Caco-2 (cell line): ENCODE measurements around the gene SPRED2. TPM values are rescaled to one million over a fixed set of nuclear protein-coding genes. Genes with fewer than 3 reads are reported as not detected.

Experiments used
- BruUV-seq: library from RNA; stranded (reverse); fragments of 400-500 nt; replicated peaks from 2 replicates; lab custom pipeline; 2021; lab: Mats Ljungman, UMichigan
- CTCF ChIA-PET: fragments of 300-600 bp; sonication (Branson Sonifier 250); formaldehyde crosslinking; loops from one replicate; lab custom pipeline; 2022; ENCODE audit warnings: antibody characterized with exemption; lab: Charles Lee
- POLR2A ChIA-PET: fragments of 300-600 bp; sonication (Branson Sonifier 250); formaldehyde crosslinking; loops from one replicate; lab custom pipeline; 2022; ENCODE audit warnings: antibody characterized with exemption; lab: Charles Lee
- DNase-seq, 2 experiments: peaks; one replicate each; pipeline versions ENCODE4 v3.0.0 to v3.0.0-alpha.2; 2020 to 2022
- H3K27me3 ChIP-seq: replicated peaks from 2 replicates; pipeline ENCODE4 v1.6.0; 2011; ENCODE audit warnings: low read length; ENCODE audit not compliant: control insufficient read depth, insufficient read depth
- H3K36me3 ChIP-seq: 2 replicates; pipeline ENCODE4 v1.5.1; 2011; ENCODE audit warnings: low read length; ENCODE audit not compliant: control insufficient read depth, insufficient read depth
- H3K4me1 ChIP-seq: fragments of 250-450 bp; sonication (Bioruptor Pico); 2 replicates; pipeline ENCODE4 v1.5.1; 2020; ENCODE audit warnings: mild to moderate bottlenecking
- H3K4me3 ChIP-seq: 2 replicates; pipeline ENCODE4 v1.5.1; 2011; ENCODE audit warnings: low read depth, mild to moderate bottlenecking, control low read depth, low read length
- H3K9me3 ChIP-seq: fragments of 250-450 bp; sonication (Bioruptor Pico); 2 replicates; pipeline ENCODE4 v1.5.1; 2020; ENCODE audit warnings: mild to moderate bottlenecking, moderate library complexity
- H3K27ac Mint-ChIP-seq: one replicate; pipeline ENCODE4 v1.8.0; 2022; ENCODE audit warnings: mixed read lengths; ENCODE audit not compliant: unreplicated experiment
- H3K27me3 Mint-ChIP-seq: one replicate; pipeline ENCODE4 v1.8.0; 2022; ENCODE audit warnings: mixed read lengths; ENCODE audit not compliant: insufficient read depth, unreplicated experiment
- H3K36me3 Mint-ChIP-seq: one replicate; pipeline ENCODE4 v1.8.0; 2022; ENCODE audit warnings: mild to moderate bottlenecking, mixed read lengths; ENCODE audit not compliant: insufficient read depth, unreplicated experiment
- H3K4me1 Mint-ChIP-seq: one replicate; pipeline ENCODE4 v1.8.0; 2022; ENCODE audit warnings: low read depth, mixed read lengths; ENCODE audit not compliant: unreplicated experiment
- H3K4me3 Mint-ChIP-seq: one replicate; pipeline ENCODE4 v1.8.0; 2022; ENCODE audit warnings: mild to moderate bottlenecking, moderate library complexity, mixed read lengths; ENCODE audit not compliant: unreplicated experiment
- H3K9me3 Mint-ChIP-seq: one replicate; pipeline ENCODE4 v1.8.0; 2022; ENCODE audit warnings: mixed read lengths; ENCODE audit not compliant: unreplicated experiment
- CTCF ChIP-seq, 2 experiments: fragments of 200-600 bp in 1 of 2; IDR thresholded peaks; 1 replicate in 1 of 2; 2 replicates in 1 of 2; pipeline versions ENCODE4 v1.5.1 to v1.8.0; 2011 to 2022; ENCODE audit warnings: antibody characterized with exemption in 1 of 2, control low read depth in 1 of 2, inconsistent platforms in 1 of 2, low read depth in 1 of 2, low read length in 1 of 2, mild to moderate bottlenecking in 1 of 2, moderate library complexity in 1 of 2; ENCODE audit not compliant: insufficient read depth in 1 of 2, severe bottlenecking in 1 of 2, unreplicated experiment in 1 of 2
- intact Hi-C: fragments of 100-400 bp; cut with micrococcal nuclease; formaldehyde crosslinking; loops from one replicate; pipeline ENCODE4 v1.10.0; 2022; ENCODE audit not compliant: unreplicated experiment
- total RNA-seq: library from RNA; stranded (reverse); gene quantifications from 2 replicates; pipeline ENCODE4 v1.2.3, GENCODE V29; 2022

Gene SPRED2
- total RNA-seq, 1 experiment from 2014 or later, result 49.9 TPM

DNA sequence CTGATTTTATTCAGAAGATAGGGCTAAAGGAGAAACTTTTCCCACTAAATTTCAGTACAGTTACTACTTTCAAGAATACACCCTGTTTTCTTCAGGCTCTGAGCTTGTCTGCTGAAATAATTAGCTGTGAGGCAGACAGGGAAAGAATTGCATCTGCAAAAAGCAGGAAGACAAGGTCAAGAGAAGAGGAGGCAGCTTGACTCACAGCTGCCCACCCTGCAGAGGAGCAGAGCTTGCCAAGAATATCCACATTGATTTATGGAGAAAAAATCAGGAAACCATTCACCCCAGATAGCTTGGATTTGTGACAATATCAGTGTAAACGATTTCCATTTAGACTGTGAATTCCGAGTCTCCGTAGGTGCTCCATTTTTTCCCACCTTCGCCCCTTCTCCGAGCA is 155.8 kb downstream of the SPRED2 start:
- H3K4me3 ChIP-seq, result no peak overlapping the region
- peaks cover 38% of the 10 kb centered on the region for H3K36me3 Mint-ChIP-seq
- H3K27me3 ChIP-seq, result no peaks in the 10 kb centered on the region
- no peaks in the 10 kb centered on the region; the same call in 1 of the 2 replicates for H3K36me3 ChIP-seq
- no peak for DNase-seq
- CTCF ChIA-PET, result interaction anchor here (0.6 to 1.3 kb wide), 2 partner anchors 44 to 87 kb away, joined by 3 to 4 read pairs; no protein-coding TSS in a partner anchor
- no peaks in the 10 kb centered on the region for H3K4me1 ChIP-seq
- no peak overlapping the region for H3K27ac Mint-ChIP-seq
- no peak overlapping the region for H3K4me3 Mint-ChIP-seq
- POLR2A ChIA-PET, result no interaction called here
- no peaks in the 10 kb centered on the region for H3K9me3 ChIP-seq
- no TSS peak for BruUV-seq
- intact Hi-C loops, result no loop called here
- no peak for TF ChIP-seq CTCF (IDR thresholded peaks at IDR 0.05; ENCODE audit: insufficient read depth in 1 of 2, low read depth in 1 of 2, low read length in 1 of 2, severe bottlenecking in 1 of 2, unreplicated experiment in 1 of 2)
- H3K4me1 Mint-ChIP-seq, result no peaks in the 10 kb centered on the region
- no peaks in the 10 kb centered on the region for H3K27me3 Mint-ChIP-seq
- no peaks in the 10 kb centered on the region for H3K9me3 Mint-ChIP-seq

DNA sequence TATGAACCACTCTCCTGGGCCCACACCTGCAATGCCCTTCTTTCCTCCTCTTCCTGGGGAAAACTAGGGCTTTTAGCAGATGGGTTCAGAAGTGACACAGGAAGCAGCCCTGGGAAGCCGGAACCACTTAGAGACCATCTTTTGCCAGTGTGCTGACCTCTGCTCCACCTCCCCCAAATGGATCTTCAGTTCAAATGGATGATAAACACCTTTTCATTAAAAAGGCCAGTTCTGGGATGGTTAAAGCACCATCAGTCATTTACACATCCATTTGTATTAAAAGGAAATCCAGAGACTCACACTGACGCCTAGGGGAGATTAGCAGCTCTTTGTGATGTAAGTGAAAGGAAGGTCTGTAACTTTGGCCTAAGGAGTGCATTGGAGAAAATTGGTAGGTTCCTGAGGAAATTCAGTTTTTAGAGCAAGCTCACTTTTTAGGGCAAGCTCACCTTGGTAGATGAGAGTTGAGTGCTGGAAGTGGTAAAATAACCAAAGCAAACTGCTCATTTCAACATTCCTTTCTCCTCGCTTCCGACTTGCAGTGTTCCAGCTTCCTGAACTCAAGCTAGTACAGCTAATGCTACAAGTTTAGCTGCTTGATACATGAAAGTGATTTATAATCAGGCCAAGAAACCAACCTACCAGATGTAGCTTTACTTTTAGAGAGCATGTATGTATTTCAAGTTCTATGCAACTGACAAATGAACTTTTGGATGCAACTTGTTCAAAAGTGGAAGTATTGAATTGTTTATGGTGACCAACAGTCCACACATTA is 157.1 kb downstream of the SPRED2 start:
- BruUV-seq, result no TSS peak
- Mint-ChIP-seq H3K4me3 (no peak overlapping the region), H3K27ac (no peak overlapping the region), H3K4me1 (no peaks in the 10 kb centered on the region), H3K27me3 (no peaks in the 10 kb centered on the region), H3K36me3 (peaks cover 45% of the 10 kb centered on the region), H3K9me3 (no peaks in the 10 kb centered on the region)
- no peak for DNase-seq
- ChIA-PET CTCF (interaction anchor here (0.6 kb wide), 1 partner anchor 110 kb away, joined by 4 read pairs; no protein-coding TSS in a partner anchor), POLR2A (no interaction called here)
- H3K9me3 ChIP-seq, result no peaks in the 10 kb centered on the region
- no peak overlapping the region for H3K4me3 ChIP-seq
- intact Hi-C loops, result no loop called here
- no peaks in the 10 kb centered on the region for H3K27me3 ChIP-seq
- no peaks in the 10 kb centered on the region for H3K4me1 ChIP-seq
- H3K36me3 ChIP-seq, result no peaks in the 10 kb centered on the region; the same call in 1 of the 2 replicates
- TF ChIP-seq CTCF (IDR thresholded peaks at IDR 0.05; ENCODE audit: insufficient read depth in 1 of 2, low read depth in 1 of 2, low read length in 1 of 2, severe bottlenecking in 1 of 2, unreplicated experiment in 1 of 2), result no peak

DNA sequence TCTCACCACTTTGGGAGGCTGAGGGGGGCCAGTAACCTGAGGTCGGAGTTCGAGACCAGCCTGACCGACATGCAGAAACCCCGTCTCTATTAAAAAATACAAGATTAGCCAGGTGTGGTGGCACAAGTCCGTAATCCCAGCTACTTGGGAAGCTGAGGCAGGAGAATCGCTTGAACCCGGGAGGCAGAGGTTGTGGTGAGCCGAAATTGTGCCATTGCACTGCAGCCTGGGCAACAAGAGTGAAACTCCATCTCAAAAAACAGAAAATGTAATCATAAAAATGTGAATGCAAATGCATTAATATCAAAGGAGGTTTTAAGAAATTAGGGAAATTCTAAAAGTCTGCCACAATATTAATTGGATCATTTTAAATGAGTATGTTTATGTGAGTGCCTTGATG is 159.1 kb downstream of the SPRED2 start:
- H3K36me3 ChIP-seq, result no peaks in the 10 kb centered on the region; the same call in 1 of the 2 replicates
- BruUV-seq, result no TSS peak
- ChIA-PET CTCF (no interaction called here), POLR2A (no interaction called here)
- intact Hi-C loops, result no loop called here
- no peaks in the 10 kb centered on the region for H3K4me1 ChIP-seq
- no peak for TF ChIP-seq CTCF (IDR thresholded peaks at IDR 0.05; ENCODE audit: insufficient read depth in 1 of 2, low read depth in 1 of 2, low read length in 1 of 2, severe bottlenecking in 1 of 2, unreplicated experiment in 1 of 2)
- no peaks in the 10 kb centered on the region for H3K27me3 ChIP-seq
- no peak overlapping the region for H3K4me3 Mint-ChIP-seq
- no peak overlapping the region for H3K27ac Mint-ChIP-seq
- H3K9me3 Mint-ChIP-seq, result no peaks in the 10 kb centered on the region
- H3K9me3 ChIP-seq, result no peaks in the 10 kb centered on the region
- peaks cover 56% of the 10 kb centered on the region for H3K36me3 Mint-ChIP-seq
- DNase-seq, result no peak
- no peak overlapping the region for H3K4me3 ChIP-seq
- H3K4me1 Mint-ChIP-seq, result no peaks in the 10 kb centered on the region
- H3K27me3 Mint-ChIP-seq, result no peaks in the 10 kb centered on the region
